GM18499 (cell line): ENCODE data around the gene SPG11.

Source experiments
- ATAC-seq: cut with Tn5 transposase; IDR thresholded peaks from one replicate; pipeline ENCODE4 v1.9.1; 2021; ENCODE audit warnings: moderate number of reproducible peaks; ENCODE audit not compliant: insufficient read depth, unreplicated experiment

SPG11 gene

DNA sequence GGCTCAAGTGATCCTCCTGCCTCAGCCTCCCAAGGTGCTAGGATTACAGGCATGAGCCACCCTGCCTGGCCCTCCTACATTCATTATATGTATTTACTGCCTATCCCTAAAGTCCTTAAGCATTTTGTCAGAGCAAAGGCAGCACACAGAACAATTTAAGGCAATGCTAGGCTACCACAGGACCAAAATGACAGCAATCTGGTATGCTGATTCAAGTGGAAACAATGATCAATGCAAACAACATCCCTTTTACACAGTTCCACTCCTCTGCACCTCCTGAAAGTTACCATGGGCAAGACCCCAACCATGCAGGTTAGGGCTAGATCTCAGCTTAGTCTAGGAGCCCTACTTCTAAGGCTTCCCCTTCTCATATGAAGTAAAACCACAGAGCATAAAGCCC, 40.3 kb downstream of the SPG11 start:
- ATAC-seq, result no peak

DNA sequence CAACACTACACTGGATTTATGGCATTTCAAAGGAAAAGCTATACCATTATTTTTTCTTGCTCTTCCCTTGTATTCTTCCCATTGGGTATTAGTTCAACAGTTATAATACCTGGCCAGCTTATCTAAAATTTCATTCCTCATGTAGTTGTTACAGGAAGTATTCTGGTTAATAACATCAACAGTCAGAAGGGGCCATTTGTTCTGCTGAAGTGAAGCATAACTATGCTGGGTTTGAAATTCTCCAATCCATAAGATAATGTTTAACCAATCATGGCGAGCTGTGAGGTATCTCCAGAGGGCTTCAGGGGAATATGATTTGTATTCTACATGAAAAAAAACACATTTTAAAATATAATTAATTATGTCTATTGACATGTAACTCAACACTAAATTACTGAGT, 43.4 kb downstream of the SPG11 start:
- ATAC-seq, result no peak

GRCh38 chr15:44616974-44617373, 46.5 kb downstream of the SPG11 start:
- ATAC-seq, result no peak

DNA sequence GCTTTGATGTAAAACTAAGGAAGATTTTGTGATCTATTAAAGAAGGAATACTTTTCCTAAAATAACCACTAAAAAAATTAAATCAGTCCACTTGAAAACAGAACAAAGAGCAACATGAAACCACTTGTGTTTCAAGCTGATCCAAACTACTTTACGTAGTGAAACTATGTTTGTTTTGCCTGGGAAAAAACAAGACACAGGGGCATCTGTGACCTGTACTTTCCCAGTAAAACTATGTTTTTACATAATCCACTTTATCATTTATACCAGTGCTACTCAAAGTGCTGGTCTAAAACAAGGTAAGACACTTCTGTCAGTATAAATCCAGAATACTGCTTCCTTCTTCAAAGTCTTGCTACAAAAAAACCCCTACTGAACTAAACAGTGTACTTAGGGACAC, 56.7 kb downstream of the SPG11 start:
- no peak for ATAC-seq

GRCh38 chr15:44603126-44603525, 60.3 kb downstream of the SPG11 start:
- no peak for ATAC-seq

- no peak for ATAC-seq
Measured at GRCh38 chr15:44598892-44599291, 64.6 kb downstream of the SPG11 start.

DNA sequence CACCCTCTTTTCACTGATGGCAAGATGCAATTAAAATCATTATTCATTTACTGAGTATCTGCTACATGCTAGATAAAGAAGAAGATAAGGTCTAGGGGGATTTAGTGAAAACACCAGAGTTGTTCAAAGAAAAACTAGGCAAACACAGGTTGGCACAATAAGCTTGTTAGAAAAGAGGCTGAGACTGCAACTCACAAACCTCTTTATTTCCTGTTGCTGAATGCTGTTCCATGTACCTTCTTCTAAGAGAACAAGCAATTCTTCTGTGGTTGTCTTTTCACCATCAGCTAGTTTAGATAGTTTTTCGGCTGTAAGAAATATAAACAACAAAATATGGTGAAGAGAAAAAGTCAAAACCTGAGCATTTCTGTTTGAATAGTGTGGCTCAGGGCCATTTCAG, 65.4 kb downstream of the SPG11 start:
- no peak for ATAC-seq

DNA sequence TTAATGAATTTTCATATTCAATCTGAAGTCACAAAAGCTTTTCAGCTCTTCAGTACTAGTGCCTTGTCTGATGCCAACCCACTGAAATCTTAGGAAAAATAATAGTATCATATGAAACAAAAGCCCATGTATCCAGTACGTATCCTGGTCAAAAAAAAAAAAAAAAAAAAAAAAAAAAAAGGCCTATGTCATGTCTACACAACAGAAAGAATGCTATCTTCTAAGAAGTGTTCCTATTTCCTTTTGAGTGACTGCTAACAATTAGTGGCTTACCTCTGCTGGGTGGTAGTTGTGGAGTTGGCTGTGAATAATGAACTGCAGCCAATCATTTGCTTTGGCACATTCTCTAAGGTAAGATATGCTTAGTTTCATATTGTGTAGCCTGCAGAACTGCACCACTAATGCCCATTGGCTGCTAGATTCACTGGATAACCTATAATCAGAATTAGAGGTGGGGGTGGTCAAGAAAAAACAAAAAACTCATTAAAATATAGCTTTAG, 66.9 kb downstream of the SPG11 start:
- no peak for ATAC-seq

DNA sequence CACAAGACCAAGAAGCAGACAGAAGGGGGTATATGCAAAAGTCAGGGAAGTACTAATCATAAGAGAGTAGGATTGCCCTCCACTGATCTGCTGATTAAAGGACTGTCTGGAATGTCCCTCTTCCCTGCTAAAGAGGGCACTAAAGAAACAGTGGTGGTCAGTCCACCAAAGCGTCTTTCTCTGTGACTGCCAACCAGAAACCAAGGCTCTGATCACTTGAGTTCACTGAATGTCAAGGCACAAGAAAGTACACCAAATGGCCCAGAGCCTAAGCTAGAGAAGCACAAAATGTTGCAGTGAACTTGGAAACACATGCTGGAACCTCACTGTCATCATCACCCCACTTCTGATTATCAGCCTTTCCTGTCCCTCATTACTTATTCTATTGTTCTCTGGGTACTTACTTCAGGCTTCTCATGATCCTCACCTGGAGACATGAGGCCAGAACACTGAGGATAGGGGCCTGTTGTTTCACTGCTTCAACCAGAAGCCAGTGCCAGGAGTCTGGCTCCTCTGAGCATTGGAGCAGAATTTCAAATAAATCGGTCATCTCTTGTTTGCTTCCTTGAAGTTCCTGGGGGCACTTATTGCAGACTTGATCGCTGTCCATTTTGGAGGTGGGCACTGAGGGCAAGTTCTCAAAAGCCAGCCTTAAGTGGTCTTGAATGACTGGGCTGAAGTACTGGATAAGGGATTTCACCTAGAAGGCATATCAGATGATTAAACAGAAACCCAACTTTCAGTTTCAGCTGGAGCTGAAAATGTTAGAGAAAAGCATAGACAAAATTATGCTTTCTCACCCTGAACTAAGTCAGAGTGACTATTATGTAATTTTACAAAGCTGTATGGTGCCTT, 67.6 kb downstream of the SPG11 start:
- no peak for ATAC-seq

GRCh38 chr15:44595246-44595645, 68.2 kb downstream of the SPG11 start:
- no peak for ATAC-seq

GRCh38 chr15:44593042-44593736, 70.3 kb downstream of the SPG11 start:
- ATAC-seq, result no peak

- no peak for ATAC-seq
Measured at GRCh38 chr15:44591326-44591725, 72.1 kb downstream of the SPG11 start.

DNA sequence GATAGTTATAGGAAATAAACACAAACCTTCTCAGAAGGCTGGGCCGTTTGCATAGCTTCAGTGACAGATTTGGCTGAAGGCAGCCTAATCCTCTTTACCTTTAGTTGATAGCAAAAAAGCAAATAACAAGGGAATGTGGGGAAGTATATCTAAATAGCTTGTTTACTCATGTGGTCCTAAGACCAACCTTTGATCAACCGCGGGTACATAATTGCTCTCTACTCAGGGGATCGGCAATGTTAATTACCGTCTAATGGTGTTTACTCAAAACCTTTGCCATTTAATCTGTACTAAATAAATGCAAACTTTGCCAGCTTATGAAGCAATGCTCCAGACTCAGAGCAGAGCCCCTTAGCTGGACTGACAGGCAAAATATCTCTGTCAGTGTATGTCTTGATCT, 74.9 kb downstream of the SPG11 start:
- ATAC-seq, result no peak

DNA sequence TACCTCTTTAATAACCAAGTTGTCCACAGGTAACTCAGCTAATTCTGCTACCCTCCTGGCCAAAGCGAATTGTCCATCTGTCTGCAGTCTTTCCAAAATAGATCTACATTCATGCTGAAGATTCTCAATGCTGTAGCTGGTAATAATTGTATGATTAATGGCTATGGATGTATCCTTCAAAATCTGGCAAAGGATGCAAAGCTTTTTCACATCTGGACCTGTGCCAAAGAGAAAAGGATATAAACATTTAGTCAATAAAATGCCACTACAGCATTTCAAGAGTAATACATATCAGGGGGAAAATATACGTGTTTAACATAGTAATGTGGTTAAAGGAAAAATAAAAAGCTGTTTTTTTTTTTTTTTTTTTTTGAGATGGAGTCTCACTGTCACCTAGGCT, 77.8 kb downstream of the SPG11 start:
- ATAC-seq, result no peak

DNA sequence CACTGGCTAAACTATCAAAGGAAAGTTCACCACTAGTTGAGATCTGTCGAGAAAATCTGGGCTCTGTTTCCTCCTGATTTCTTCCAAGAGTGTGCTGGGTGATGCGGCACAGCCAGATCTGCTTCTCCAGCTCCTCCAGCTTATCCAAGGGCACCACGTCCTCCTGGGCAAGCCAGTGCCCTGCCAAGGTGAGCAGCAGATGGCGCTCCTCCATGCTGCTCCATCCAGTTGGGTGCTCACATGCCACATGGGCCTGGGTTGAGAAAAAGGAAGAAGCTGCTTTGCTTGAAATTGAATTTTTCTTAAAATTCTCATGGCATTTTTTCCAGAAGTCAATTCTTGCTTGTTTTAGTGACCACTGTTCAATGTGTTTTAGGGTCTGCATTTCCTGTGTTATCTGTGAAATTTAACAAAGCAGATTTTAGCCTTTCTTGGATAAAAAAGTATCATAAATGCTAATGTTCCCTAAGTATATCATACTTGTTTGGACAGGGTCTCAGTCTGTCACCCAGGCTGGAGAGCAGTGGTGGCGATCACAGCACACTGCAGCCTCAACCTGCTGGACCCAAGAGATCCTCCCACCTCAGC, 79.2 kb downstream of the SPG11 start:
- no peak for ATAC-seq

GRCh38 chr15:44580105-44580504, 83.4 kb downstream of the SPG11 start:
- no peak for ATAC-seq

DNA sequence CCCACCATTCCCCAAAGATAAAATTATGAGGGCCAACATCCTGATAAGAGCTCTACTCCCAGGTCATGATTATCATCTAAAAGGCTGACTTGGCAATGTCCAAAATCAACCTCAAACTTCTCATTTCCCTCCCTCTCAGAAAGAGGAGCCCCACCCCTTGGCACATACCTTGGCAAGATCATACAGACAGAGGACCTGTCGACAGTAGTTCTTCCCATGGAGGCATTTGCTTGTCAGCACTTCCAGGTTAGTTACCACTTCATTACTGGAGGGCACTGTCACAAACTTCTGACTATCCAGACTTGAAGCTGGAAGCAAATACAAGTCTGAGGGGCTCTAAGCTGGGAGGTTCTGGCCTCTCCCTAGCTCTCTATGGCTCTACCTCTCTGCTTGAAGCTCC, 88.7 kb downstream of the SPG11 start:
- ATAC-seq, result no peak

GRCh38 chr15:44573386-44573785, 90.1 kb downstream of the SPG11 start:
- no peak for ATAC-seq

- no peak for ATAC-seq
Measured at GRCh38 chr15:44570361-44570760, 93.1 kb downstream of the SPG11 start.

DNA sequence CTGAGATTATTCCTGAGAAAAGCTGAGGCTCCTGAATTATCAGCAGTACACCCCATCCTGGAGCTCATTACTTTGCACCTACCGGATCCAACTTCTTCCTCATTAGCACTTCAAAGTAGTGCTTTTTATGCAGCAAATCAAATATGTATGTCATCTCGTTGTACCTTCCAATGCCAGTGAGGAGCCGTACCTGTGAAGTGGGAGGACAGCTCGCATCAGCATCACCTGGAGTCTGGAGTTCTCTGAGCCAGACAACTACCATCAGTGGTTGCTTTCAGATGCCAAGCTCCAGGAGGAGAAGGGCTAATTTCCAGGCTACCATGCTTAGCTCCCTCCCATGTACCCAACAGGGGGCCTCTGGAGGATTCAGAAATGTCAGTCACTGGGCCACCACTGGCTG, 94.1 kb downstream of the SPG11 start:
- no peak for ATAC-seq

DNA sequence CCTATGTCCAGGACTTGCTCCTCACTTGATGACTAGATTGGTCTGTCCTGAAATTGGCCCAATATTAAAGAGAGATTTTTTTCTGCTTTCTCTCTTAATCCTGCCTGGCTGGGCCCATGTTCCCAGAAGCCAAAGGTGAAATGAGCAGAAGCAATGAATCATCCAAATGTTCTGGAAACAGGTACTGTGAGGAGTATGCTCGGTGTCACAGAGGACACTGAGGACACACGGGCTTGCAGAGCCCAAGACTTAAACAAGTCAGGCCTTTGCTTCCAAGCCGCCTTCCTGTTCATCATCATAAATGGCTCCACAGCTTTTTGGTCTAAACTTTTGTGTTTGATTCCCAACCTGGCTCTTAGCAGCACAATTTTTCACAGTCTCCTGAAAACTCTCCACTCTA, 95.1 kb downstream of the SPG11 start:
- no peak for ATAC-seq
